SH-SY5Y (cell line): ENCODE data around the gene RPS21.

Experiments
- GATA2 ChIP-seq: IDR thresholded peaks from 2 replicates; pipeline ENCODE4 v1.6.1; 2011; ENCODE audit warnings: mild to moderate bottlenecking, low read depth, low read length
- GATA3 ChIP-seq: IDR thresholded peaks from 2 replicates; pipeline ENCODE4 v1.6.1; 2011; ENCODE audit warnings: low read depth, mild to moderate bottlenecking, low read length, moderate library complexity

Gene RPS21

GRCh38 chr20:62358171-62359042 lies 28.5 kb upstream of the RPS21 start:
- no peak for TF ChIP-seq GATA3
- no peak for TF ChIP-seq GATA2

GRCh38 chr20:62359043-62359490 lies 27.8 kb upstream of the RPS21 start:
- TF ChIP-seq GATA3 (no peak), GATA2 (no peak)

DNA sequence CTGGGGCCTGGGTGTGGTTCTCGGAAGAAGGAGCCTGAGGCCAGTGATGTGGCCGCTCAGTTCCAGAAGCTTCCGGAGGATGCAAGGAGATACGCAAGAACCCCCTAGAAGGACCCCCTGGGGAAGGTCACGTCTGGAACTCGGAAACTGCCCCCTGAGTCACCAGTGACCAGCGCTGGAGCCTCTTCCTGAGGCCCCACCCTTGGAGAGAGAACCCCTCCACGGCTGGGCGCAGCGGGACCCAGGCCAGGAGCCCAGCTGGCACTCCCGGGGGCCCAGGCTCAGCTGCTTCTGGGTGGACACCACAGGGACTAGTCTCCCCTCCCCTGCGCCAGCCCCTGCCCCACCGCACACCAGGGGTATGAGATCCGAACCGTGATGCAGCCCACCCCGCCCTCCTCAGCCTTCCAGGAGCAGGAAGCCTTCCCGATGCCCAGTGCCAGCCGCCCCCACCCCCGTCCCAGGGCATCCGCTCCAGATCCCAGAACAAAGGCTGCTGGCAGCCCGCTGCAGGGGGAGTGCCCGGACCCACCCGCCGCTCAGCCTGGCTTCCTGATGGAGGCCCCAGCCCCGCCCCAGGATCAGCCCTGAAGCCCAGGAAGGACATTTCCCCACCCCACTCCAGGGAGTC lies 27.3 kb upstream of the RPS21 start:
- TF ChIP-seq GATA2: no peak
- no peak for TF ChIP-seq GATA3

DNA sequence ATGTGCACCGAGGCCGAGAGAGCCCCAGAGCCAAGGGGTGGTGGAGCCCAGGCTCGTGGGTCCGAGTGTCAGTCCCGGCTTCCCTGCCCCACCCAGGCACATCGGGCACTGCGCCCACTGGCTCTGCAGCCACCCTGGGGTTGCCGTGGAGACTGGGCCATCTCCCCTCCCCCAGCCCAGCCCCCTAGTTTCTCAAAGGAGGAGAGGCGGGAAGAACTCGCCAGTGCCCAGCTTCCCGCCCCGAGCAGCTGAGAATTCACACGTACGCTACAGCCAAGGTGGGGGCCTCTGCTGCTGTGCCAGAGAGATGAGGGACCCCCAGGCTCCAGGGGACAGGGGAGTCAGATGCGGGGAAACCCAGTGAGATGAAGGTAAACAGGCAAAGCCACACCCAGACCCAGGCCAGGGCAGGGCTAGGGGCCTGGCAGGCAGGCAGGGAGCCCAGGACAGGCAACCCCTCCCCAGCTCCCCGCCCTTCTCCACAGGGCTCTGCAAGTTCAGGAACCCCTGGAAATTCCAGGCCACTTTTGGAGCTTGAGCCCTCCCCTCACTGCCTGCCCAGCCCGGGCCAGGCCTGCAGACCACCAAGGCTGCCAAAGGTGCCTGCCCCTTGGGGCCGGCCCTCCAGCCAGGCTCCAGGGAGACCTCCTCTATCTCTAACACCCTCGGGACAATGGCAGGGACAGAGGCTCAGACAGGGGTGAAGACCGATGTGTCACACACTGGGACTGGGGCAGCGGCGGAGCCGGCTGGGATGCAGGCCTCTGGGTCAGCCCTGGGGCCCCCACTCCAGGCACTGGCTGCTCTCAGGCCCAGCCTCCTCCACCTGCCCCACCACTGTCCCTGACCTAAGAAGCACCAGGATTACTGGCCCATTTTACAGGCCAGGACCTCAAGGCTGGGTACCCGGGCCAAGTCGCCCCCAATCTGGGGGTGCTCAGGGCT lies 25.8 kb upstream of the RPS21 start:
- TF ChIP-seq GATA2 (no peak), GATA3 (no peak)

DNA sequence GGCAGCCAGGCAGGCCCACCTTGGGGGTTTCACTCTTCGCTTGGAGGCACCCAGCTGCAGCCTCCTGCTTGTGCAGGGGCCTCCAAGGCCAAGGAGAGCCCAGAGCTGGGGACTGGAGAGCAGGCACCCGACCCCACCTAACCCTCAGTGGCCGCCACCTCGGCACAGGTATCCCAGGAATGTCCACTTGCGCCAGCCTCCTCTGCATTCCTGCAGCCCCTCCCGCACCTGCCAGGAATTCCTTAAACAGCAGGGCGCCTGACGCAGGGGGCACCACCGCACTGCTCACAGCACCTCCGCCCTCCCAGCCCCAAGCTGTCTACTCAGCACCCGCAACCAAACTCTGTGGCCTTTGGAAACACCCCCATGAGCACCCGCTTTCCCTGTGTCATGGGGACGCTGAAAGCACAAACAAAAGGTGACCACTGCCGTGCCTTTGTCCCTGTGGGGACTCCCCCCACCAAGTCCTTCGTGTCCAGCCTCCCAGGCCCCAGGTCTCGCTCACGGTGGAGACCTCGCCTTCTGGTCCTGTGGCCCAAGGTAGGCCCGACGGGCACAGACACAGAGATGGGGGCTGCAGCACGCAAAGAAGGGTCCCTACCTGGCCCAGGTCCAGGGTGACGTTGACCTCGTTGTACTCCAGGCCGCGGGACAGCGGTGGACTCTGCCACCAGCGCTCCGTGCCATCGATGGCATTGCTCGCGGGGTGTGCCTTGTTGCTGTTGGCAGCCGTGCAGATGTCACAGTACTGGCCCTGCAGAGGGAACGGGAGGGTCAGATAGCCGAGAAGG lies 24.9 kb upstream of the RPS21 start:
- no peak for TF ChIP-seq GATA2
- no peak for TF ChIP-seq GATA3

DNA sequence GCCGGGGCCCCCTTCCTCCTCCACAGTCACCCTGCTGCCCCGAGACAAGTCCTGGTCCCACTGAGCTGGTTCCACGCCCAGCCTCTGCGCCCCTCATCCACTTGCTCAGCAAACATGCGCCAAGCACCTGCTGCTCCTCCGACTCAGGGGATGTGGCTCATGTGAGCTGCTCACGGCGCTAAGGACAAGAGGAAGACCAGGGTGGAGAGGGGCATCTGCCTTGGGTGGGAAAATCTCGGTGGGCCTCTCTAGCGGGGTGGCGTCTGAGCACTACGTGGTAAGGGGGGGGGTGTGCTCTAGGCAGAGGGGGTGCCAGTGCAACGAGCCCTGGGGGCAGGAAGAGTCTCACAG lies 24.3 kb upstream of the RPS21 start:
- TF ChIP-seq GATA3: no peak
- no peak for TF ChIP-seq GATA2

DNA sequence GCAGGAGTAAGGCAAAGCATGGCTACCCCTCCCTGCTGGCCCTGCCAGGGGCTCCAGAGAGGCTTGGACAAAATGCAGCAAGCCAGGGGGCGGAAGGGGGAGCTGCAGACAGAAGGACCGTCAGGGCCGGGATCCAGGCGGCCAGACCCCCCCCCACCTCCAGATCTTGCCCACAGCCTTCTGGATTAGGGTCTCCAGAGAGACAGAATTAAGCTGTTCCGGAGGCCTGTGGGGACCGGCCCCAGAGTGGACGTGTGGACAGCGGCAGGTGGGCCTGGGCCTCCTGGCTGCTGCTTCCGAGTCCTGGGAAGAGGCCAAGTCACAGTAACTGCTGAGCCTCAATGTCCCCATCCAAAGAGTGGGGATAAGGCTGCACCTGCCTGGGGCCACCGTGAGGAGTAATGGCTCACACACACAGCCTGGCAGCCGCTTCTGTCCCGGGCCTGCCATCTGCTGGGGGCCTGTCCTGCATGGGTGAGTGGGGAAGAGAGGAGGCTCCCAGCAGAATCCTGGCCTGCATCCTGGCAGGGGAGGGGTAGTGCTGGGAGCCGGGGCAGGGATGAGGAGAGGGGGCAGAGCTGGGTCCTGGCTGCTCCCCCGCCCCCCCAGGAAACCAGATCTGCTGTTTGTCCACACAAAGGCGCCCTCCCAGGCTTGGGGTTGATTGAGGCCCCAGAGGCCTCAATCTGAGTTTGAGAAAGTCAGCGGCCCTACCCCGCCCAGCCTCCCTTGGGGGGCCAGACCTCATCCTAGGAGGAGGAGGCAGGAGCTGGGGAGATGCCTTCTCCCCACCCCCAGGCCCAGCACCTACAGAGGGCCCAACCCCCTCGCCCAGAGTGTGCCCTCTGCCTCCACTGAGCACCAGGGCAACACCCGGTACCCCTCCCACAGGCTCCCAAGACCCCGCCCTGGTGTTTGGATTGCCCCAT lies 23.6 kb upstream of the RPS21 start:
- TF ChIP-seq GATA3: no peak
- no peak for TF ChIP-seq GATA2

DNA sequence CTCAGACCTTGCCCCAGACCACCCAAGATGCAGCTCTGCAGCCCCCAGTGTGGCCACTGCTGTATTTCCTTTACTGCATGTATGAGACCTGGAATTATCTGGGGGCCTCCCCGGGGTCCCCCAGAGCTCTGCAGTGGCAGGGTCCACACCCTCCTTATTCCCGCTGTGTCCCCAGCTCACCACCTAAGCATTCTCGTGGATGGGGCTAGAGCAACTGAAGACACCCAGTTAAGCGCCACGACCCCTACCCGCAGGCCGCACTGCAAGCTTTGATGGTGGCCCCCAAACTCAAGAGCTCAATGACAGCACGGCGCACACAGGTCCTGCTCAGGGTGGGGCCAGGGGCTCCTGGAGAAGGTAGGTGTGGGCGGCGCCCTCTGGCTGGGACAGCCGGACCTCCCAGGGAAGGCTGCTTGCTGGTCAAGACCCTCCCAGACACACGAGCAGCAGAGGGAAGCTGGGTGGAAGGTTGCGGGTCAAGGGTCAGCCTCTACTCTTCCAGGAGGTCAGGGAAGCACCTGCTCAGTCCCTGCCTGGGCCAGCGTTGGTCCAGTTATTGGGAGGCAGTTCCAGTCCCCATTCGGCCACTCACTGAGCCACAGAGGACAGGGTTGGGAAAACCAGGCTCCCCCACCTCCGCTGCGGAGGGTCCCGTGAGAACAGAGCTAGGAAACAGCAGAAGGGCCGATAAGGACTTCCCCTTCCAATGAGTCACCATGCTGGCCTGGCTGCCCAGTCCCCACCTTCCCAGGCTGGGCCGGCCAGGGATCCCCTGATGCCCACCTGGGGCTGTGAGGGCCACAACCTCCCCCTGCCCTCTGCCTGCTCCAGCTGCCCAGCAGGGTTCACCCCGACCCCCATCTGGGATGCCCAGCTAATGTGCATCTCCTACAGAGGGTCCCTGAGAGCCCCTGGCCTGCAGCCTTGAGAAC lies 22.7 kb upstream of the RPS21 start:
- TF ChIP-seq GATA3 (no peak), GATA2 (no peak)

- TF ChIP-seq GATA3 (no peak), GATA2 (no peak)
Measured at GRCh38 chr20:62364911-62365736, 21.8 kb upstream of the RPS21 start.

DNA sequence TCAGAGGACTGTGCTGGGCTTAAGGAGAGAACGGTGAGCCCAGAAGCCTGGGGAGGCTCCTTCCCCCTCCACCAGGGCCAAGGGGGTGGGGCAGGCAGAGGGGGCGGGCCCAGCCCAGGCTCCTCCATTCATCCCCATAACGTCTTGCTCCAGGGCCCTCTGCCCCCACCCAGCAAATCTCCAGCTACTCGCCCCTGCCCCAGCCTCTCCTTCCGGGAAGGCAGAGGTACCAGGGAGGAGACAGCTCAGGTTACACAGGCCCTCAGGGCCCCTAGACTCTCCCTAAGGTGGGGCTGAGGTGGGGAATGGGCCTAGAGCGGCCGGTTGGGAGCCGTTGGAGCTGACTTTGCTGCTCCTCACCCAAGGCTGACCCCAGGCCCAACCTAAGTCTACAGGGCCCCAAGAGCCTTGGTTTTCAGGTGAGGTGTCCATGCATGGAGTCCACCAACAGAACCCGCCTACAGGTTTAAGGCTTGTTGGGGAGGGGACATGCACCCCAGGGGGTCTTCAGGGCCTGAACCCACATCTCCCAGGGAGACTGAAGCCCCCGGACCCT lies 21.0 kb upstream of the RPS21 start:
- TF ChIP-seq GATA3: no peak
- TF ChIP-seq GATA2: no peak
